GM18868 (cell line): ENCODE results near the gene NANS.
"Not testable (repeated sequence)": the region's sequence is repeated elsewhere in the genome, so short reads cannot be mapped to it uniquely, and the experiment has no call there.

Experiments
- ATAC-seq: cut with Tn5 transposase; IDR thresholded peaks from one replicate; pipeline ENCODE4 v1.9.1; 2021; ENCODE audit warnings: mild to moderate bottlenecking, moderate library complexity; ENCODE audit not compliant: unreplicated experiment

Gene NANS

DNA sequence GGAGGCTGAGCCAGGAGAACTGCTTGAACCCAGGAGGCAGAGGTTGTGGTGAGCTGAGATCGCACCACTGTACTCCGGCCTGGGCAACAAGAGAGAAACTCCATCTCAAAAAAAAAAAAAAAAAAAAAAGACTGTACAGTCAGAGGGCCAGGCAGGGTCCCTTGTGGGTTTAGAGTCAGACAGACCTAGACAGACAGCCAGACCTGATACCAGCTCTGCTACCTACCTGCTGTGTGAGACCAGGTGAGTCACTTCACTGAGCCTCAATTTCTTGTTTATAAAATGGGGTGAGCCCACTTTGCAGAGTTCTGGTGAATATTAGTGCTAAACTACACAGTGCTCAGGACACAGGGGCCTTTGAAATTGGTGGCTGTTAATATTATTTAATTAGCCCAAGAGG, 42.8 kb downstream of the NANS start:
- no peak for ATAC-seq

DNA sequence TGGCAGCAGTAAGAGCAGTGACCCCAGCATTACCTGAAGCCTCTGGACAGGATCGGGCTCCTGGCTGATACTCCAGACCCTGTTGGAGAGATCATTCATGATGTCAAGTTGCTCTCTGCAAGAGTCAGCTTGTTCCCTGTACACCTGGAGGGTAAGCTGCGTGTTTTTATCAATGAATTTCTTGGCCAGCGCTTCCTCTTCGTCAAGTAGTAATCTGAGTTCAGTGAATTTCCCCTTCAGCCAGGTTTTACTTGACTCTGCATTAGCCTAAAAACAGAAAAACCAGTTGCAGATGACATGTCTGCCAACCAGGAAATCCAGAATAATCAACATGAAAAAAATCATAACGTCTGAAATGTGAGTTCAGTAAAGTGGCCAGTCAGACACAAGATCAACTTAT, 43.4 kb downstream of the NANS start:
- no peak for ATAC-seq

DNA sequence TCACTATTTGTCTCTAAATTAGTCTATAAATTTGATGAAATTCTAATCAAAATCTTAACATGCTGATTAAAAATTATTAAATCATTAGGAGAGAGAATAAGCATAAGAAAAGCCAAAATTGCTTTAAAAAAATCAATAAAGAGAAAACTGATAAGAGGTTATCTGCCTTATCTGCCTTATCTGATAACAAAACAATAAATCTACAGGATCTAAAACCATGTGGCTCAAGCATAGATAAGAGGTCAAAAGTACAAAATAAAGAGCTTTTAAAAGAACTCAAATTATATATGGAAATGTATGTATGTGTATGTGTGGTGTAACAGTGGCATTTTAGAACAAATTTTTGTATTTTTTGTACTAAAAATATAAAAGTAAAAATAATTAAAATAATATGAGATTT, 43.9 kb downstream of the NANS start:
- ATAC-seq, result no peak

DNA sequence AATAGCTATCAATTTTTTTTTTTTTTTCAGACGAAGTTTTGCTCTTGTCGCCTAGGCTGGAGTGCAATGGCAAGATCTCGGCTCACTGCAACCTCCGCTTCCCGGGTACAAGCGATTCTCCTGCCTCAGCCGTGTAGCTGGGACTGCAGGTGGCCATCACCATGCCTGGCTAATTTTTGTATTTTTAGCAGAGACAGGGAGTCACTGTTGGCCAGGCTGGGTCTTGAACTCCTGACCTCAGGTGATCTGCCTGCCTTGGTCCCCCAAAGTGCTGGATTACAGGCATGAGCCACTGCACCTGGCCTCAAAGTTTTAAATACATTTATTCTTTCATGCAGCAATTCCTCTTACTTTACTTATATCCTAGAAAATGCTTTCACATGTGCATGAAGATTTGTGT, 44.9 kb downstream of the NANS start:
- ATAC-seq, result no peak

DNA sequence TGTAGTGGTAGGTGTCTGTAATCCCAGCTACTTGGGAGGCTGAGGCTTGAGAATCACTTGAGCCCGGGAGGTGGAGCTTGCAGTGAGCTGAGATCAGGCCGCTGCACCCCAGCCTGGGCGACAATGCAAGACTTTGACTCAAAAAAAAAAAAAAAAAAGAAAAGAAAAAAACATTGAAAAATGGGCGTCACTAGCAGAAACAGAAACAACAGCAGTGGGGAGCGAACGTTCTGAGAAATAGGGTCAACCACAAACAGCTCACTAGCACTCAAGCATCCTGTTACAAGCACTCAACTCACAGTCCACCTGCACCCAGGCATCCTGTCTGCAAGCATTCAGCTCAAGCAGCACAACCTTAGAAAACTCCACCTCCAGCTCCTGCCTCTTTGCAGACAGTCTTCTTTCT, 45.3 kb downstream of the NANS start:
- ATAC-seq, result peak; percentile 94

DNA sequence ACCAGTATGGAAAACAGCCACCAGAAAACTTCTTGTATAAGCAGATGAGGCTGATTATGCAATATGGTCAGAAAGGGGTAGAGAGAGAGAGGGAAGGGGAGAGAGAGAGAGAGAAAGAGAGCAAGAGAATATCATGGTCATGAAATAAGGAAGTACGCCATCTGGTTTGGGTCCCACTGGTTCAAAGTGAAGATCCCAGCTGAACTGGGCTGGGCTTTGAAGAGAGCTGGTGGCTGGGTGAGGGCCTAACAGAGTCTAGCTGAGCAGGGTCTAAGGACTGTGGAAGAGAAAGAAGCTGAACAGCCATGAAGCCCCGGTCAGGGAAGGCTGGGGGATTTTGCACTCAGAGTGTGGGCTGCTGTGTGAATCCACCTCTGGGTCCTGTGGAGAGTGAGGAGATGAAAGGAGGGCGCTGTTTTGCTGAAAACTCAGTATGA, 47.9 kb downstream of the NANS start:
- ATAC-seq, result no peak

DNA sequence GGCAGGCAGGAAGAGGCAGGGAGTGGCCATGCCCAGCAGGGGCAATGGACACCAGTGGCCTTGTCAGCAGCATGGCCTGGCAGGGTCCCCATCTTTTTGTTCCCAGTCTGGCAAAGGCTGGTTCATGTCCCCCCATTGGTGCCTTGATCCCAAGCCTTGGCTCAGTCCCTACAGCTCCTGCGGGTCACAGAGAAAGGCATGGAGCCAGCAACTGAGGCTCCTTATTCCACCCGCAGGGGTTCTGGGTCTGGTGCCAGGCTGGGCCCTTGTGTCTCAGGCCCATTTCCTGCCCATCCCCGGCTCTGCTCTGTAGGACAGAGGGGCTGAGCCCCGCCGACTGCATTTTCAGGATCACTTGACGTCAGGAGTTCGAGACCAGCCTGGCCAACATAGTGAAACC, 48.5 kb downstream of the NANS start:
- ATAC-seq, result no peak

DNA sequence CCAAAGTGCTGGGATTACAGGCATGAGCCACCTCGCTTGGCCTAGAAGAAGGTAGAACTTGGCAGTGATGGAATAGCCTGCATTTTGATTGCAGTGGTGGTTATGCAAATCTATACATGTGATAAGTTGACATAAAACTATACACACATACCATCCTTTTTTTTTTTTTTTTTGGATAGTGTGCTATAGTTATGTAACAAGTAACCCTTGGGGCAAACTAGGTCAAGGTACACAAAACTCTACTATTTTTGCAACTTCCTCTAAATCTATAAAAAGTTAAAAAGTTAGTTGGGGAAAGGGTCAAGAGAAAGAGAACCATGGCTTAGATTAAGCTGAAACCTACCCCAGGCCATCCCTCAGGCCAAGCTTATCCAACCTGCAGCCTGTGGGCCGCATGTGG, 51.4 kb downstream of the NANS start:
- peak; percentile 23 for ATAC-seq

DNA sequence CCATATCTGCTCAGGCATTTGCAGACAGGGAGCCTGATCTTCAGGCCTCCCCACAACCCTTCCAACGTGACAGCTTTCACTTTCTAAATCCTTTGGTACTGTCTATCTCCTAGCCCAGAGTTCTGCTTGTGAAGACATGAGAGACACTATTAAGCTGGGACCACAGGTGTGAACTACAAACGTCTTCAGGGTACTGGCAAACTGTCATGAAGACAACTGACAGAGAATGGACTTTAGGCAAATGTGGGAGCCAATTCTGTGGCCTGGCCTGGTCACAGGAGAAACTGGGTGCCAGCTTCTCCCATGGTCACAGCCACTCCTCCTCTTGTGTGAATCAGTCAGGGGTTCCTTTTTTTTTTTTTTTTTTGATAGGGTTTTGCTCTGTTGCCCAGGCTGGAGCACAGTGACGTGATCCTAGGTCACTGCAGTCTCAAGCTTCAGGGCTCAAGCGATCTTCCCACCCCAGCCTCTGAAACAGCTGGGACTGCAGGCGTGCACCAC, 52.0 kb downstream of the NANS start:
- peak; percentile 81 for ATAC-seq

DNA sequence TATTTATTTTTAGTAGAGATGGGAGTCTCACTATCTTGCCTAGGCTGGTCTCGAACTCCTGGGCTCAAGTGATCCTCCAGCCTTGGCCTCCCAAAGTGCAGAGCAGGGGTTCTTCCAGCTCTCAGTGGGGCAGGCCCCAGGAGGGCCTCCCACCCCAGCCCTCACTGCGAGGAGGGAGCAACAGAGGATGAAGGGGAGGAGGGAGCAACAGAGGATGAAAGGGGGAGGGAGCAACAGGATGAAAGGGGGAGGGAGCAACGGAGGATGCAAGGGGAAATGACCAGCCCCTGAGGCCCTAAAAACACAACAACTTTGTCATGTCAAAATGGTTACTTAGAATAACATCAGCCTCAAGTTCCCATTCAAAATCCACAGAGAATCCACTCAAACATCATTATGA, 52.5 kb downstream of the NANS start:
- no peak for ATAC-seq

DNA sequence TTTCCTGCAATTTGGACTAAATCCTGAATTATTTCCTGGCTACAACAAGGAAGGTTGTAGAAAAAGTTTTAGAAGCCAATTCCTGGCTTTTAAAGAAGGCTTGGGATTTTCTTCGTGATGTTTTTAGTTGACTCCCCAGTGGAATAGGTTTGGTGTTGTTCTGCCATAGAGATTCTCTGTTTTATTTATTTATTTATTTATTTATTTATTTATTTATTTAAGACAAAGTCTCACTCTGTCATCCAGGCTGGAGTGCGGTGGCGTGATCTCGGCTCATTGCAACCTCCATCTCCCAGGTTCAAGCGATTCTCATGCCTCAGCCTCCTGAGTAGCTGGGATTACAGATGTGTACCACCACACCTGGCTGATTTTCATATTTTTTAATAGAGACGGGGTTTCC, 60.6 kb downstream of the NANS start:
- ATAC-seq, result not testable (repeated sequence)

DNA sequence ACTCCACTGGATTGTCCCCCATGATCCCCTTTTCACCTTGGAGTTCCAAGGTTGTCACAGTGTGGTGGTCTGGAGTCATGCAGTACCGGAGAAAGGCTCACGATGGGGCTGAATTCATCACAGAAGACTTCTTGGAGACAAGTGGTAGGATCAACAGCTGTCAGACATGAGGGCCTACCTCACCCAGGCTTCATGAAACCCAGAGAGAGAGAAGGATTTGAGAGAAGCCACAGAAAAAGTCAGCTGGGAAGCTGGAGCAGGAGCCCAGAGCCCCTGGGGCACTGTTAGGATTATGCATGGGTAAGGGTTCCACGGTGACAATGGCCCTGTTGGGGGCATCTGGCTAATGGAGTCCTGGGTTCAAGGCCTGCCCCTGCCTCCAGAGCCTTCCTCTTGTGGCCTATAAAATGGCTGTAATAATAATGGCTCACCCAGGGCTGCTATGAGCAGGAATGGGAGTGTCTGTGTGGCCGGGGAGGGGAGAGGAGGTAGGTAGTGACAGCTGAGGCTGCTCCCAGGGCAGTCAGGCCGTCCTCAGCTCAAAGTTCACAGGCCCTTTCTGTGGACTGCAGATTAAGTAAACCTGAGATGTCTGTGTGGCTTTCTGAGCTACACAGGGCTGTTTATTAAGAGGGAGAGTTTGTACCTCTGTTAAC, 61.6 kb downstream of the NANS start:
- ATAC-seq, result peak; percentile 56

DNA sequence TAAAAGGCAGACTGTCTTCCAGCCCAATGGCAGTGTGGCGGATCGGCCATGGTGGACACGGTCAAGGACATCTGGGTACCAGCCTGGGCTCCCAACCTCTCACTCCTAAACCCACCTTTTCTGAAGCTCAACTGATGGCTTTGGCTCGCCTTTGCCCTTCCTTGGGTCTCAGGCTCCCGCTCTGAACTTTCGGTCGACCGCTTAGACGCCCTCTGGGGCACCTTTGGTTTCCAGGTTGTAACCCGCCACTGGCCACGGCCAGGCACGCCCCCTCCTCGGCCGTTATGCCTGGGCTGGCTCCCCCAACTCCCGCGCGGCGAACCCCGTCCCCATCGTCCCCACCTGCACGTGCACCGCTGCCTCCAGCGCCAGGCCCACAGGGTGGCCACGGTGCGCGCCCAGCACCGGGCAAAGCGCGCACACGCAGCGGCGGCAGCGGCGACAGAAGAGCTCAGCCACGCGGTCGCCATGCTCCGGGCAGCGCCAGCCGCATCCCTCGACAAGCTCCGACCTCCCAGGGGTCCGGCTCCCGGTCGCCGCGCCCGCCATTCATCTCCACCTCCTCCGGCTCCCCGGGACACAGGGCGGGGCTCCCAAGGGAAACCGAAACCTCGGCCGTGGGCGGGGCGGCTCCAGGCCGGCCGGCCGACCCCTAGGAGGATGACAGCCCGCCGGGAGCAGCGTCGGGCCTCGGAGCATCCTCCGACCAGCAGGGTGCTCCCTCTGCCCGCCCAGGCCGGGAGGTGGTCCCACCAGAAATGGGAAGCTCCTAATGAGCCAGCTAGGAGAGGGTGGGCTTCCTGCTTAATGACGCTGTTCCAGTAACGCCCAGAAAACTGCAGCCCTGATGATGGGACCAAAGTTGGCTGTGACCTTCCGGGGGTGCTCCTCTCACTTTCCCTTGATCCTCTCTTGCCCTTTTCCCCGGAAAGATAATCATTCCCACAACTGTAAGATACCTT, 62.4 kb downstream of the NANS start, which contains the start of gene TRIM14:
Gene TRIM14 (minus strand): TSS at position 583 of the 962 bp plus-strand sequence. CDS start 34 bp downstream, at position 549.
- peak; percentile 59 for ATAC-seq

DNA sequence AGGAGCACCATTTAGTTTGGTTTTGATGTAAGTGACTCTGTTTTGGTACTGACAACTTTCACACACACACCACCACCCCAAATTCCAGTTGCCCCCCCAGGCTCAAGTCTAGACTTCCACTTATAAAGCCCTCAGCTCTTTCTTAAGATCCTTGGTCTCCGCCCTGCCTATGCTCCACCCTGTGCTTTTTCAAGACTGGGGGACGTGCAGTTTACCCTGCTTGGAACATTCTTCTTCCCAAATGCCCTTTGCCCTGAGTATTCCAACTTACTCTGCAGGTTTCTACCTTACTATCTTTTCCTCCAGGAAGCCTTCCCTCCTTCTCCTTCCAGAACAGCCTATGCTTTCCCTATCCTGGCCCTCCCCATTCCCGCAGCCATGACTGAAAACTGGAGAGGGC, 63.9 kb downstream of the NANS start:
- no peak for ATAC-seq

DNA sequence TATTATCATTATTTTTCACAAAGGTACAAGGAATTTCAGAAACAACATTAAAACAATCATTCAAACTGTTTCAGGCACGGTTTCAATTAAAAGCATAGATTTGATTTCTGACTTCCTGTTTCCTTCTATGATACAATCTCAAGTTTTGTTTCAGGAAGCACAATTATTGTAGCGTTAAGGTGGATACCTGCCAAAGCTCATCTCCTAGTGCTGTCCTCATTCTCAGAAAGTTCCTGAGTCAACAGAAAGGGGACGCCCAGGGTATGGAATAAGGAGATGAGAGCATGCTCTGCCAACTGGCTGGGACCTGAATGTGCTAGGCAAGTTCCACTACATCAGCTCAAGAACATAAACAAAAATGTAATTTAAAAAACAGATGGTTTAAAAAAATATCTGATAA, 64.5 kb downstream of the NANS start:
- no peak for ATAC-seq

DNA sequence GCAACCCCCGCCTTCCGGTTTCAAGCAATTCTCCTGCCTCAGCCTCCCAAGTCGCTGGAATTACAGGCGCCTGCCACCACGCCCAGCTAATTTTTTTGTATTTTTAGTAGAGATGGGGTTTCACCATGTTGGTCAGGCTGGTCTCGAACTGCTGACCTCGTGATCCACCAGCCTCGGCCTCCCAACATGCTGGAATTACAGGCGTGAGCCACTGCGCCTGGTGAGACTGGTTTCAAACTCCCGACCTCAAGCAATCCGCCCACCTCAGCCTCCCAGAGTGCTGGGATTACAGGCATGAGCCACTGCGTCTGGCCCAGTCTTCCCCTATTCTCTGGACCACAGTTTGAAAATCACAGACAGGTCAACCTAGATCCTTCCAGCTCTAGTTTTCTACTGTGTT, 67.6 kb downstream of the NANS start:
- not testable (repeated sequence) for ATAC-seq

DNA sequence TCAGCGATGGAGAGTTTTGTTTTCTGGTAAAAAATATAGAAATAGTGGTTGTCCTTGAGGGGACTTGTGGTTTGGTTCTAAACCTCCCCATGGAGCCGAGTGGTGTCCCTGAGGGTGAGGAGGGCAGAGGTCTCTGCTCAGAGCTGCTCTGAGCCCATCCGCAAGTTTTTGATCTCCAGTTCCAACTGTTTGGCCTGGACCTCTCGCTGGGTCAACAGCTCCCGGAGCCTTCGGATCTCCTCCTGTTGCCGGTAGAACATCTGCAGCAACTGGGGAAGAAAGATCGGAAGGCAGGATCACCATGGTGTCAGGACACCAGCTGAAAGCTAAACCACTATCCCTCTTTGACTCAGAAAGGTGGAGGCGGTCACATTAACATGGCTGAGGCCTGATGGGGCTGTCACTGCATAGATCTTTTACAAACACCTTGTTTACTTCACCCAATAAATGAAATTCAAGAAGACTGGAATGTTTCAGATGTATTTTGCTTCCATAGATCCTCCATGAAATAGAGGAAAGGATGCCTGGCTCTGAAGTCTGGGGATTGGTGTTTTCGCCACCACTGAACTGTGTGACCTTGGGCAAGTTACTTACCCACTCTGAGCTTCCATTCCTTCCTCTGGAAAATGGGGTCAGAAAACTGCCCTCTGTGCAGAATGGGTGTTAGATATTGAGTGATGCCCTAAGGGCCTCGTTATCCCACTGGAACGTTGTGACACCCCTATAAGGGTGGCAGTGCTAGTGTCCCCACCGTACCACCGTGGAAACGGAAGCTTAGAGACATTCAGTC, 68.3 kb downstream of the NANS start:
- no peak for ATAC-seq

DNA sequence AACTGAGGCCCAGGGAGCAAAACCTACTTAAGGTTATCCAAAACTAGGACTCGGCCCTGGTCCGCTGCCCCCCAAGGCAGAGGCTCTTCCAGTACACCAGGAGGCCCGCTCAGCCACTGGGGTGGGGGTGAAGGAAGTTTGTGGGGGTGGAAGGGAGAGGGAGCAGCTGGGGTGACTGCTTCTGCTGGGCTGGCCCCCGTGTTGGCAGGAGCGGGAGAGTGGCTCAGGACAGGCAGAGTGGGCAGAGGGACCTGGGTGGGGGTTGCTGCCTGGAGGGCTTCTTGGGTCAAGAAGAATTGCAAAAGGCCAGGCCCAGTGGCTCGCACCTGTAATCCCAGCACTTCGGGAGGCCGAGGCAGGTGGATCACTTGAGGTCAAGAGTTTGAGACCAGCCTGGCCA, 70.7 kb downstream of the NANS start:
- ATAC-seq, result no peak

DNA sequence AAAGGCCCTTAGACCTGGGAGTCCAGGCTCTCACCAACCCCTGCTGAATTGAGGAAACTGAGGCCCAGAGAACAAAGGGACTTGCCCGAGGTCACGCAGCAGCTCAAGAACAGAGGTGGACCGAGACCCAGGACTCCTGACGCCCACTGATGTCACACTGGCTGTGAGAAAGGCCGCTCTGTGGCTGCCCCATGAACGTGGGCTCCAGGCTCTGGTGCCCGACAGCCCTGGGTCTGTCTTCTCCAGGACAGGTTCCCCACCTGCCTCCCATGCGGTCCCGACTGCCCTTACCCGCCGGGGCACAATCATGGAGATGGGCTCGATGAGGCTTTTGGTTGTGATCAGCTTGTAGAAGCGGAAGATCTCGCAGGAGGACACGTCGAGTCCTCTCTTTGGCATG, 71.8 kb downstream of the NANS start:
- no peak for ATAC-seq

DNA sequence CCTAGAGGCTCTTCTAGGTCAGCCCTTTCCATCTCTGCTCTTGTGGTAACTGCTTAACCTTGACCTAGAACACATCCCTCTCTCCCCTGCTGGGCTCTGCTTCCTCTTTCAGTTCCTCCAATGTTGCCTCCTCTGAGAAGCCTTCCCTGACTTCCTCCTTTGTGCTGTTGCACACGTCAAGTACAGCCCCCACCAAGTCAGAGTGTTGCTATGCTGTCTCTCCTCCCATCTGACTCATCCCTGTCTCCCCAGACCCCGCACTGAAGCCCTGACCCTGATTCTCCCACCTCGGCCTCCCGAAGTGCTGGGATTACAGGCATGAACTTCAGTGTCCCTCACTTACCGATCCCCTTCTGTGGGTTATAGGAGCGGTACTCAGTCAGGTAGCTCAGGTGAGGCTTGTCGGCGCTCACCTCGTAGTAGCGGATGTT, 72.9 kb downstream of the NANS start:
- ATAC-seq, result peak; percentile 76

DNA sequence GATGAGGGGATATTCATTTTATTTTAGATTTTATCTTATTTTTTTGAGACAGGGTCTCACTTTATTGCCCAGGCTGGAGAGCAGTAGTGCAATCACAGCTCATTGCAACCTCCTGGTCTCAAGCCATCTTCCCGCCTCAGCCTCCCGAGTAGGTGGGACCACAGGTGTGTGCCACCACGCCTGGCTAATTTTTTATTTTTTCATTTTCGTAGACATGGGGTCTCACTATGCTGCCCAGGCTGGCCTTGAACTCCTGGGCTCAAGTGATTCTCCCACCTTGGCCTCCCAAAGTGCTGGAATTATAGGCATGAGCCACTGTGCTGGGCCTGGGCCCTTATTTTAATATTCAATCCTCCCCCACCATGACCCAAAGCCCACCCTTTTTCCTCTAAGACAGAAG, 73.5 kb downstream of the NANS start:
- ATAC-seq, result not testable (repeated sequence)
